Kidney (tissue), 14 donors: ENCODE data around the gene IGFBP2. TPM values are rescaled to one million over a fixed set of nuclear protein-coding genes. Genes with fewer than 3 reads are reported as not detected.

Experiments used
- DNase-seq, 5 donors: peaks; one replicate each; pipeline ENCODE4 v3.0.0-alpha.2; 2013 to 2020
- FAIRE-seq: peaks from 2 replicates; lab custom pipeline; 2012; peaks lifted over from hg19 to GRCh38; lab: Jason Lieb, UNC
- H3K27ac ChIP-seq, 2 donors: one replicate each; pipeline ENCODE4 v1.7.0; 2013; ENCODE audit warnings: low read depth in 2 of 2, low read length in 2 of 2, inconsistent platforms in 1 of 2
- H3K27me3 ChIP-seq: one replicate; pipeline ENCODE4 v1.7.1; 2013; ENCODE audit warnings: low read length, inconsistent platforms; ENCODE audit not compliant: control insufficient read depth, insufficient read depth
- H3K36me3 ChIP-seq, 3 donors: one replicate each; pipeline versions ENCODE4 v1.7.0 to v1.7.1; 2013; ENCODE audit warnings: low read length in 3 of 3, control low read depth in 1 of 3, inconsistent platforms in 1 of 3; ENCODE audit not compliant: insufficient read depth in 3 of 3, control insufficient read depth in 2 of 3
- H3K4me1 ChIP-seq, 3 donors: one replicate each; pipeline versions ENCODE4 v1.7.0 to v1.7.1; 2013; ENCODE audit warnings: low read length in 3 of 3, inconsistent platforms in 1 of 3, low read depth in 1 of 3; ENCODE audit not compliant: control insufficient read depth in 2 of 3, insufficient read depth in 2 of 3
- H3K4me3 ChIP-seq, 3 donors: one replicate each; pipeline versions ENCODE4 v1.7.0 to v1.8.1; 2013; ENCODE audit warnings: low read length in 3 of 3, control low read depth in 1 of 3, inconsistent platforms in 1 of 3
- H3K9ac ChIP-seq, 3 donors: one replicate each; pipeline versions ENCODE4 v1.7.0 to v1.7.1; 2013; ENCODE audit warnings: low read length in 3 of 3, control low read depth in 1 of 3, inconsistent platforms in 1 of 3
- H3K9me3 ChIP-seq, 3 donors: one replicate each; pipeline versions ENCODE4 v1.7.0 to v1.7.1; 2013; ENCODE audit warnings: low read length in 3 of 3, control low read depth in 1 of 3, inconsistent platforms in 1 of 3; ENCODE audit not compliant: control insufficient read depth in 2 of 3, insufficient read depth in 1 of 3
- intact Hi-C: fragments of 100-400 bp; cut with DNase I; formaldehyde crosslinking; loops from one replicate; pipeline ENCODE4 v1.11.1; 2022
- polyA plus RNA-seq: library from polyadenylated mRNA; stranded (reverse); fragments of 350-450 nt; fragmentation: Illumina TruSeq; extraction: RNeasy Lipid Tissue Mini Kit (QIAGEN cat#74804); gene quantifications from one replicate; pipeline ENCODE4 v1.2.3, GENCODE V29; 2014; ENCODE audit warnings: low read depth, low replicate concordance; ENCODE audit not compliant: insufficient read depth
- total RNA-seq: library from RNA; stranded (reverse); fragmentation: NEBNext Ultra II Directional; extraction: Animal tissue kit (Norgen Biotek cat#: 25700); gene quantifications from one replicate; pipeline ENCODE4 v1.2.1, GENCODE V29; 2021
- TF ChIP-seq, protein P1 (sequence below): IDR thresholded peaks from 3 replicates; pipeline ENCODE4 v1.5.1; 2012; ENCODE audit warnings: mild to moderate bottlenecking, moderate library complexity, borderline replicate concordance; ENCODE audit not compliant: insufficient read depth; ENCODE audit errors: extremely low read depth
- donor health status: control.
- donor health status: control.
- donor health status: control.
- donor health status: control.
- donor health status: control.
- donor health status: DM: yes; HTN: yes; CAD: no.
- donor health status: Normal renal cell carcinoma (clear cell type).

The IGFBP2 gene
- total and polyA plus RNA-seq, 2 donors from 2014 or later: 53.7 to 369 TPM

DNA sequence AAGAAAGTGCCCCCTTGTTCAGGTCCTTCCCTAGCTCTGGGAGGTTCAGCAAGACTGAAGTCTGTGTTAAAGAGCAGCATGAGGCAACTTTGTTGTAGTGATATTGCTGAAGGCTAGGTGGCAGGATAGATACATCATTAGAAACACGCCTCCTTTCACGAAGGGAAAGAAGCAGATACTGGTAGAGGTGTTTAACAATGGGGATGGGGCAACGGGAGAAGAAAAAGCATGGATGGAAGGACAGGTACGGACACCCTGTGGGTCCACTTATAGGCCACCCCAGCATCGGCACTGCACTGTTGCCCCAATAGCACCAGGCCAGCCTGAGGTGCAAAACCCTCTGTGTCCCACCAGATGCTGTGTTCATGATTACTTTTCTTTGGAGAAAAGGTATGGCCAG is 65.7 kb downstream of the IGFBP2 start:
- H3K4me1 ChIP-seq: peaks cover 12 to 25% (median 19%) of the 10 kb centered on the region in 3 donors
- peak; percentile 55 for FAIRE-seq
- intact Hi-C loops: loop anchor here (5.0 to 10.0 kb wide), 2 partner anchors 486 to 813 kb away; no protein-coding TSS in a partner anchor

DNA sequence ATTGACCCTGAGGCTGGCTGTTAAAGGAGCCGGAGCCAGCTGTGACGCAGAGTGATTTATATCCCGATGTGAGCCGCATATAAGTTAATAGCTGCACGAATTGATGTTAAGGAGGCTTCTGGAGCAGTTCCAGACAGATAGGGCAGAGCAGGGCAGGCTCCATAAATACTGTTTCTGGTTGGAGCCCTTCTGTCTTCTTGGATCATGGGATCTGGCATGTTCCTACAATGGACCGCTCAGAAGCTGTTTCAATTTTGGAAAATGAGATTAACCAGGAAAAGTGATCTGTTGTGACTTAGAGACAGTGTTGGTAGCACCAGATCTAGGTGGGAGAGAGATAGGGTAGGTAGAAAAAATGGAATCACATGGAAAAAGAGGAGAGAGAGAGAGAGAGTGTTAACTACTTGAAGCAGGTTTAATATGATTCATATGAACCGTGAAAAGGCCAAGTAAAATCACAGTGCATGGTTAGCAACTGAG is 66.9 kb downstream of the IGFBP2 start:
- peaks cover 12 to 21% (median 19%) of the 10 kb centered on the region in 3 donors for H3K4me1 ChIP-seq
- H3K9me3 ChIP-seq: no peaks in the 10 kb centered on the region
- TF ChIP-seq, protein P1, sequence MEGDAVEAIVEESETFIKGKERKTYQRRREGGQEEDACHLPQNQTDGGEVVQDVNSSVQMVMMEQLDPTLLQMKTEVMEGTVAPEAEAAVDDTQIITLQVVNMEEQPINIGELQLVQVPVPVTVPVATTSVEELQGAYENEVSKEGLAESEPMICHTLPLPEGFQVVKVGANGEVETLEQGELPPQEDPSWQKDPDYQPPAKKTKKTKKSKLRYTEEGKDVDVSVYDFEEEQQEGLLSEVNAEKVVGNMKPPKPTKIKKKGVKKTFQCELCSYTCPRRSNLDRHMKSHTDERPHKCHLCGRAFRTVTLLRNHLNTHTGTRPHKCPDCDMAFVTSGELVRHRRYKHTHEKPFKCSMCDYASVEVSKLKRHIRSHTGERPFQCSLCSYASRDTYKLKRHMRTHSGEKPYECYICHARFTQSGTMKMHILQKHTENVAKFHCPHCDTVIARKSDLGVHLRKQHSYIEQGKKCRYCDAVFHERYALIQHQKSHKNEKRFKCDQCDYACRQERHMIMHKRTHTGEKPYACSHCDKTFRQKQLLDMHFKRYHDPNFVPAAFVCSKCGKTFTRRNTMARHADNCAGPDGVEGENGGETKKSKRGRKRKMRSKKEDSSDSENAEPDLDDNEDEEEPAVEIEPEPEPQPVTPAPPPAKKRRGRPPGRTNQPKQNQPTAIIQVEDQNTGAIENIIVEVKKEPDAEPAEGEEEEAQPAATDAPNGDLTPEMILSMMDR: no peak
- intact Hi-C loops: no loop called here
- H3K36me3 ChIP-seq: no peaks in the 10 kb centered on the region
- H3K9ac ChIP-seq: no peak overlapping the region
- peak overlapping the region in 1 of 2 donors; percentile 9 for H3K27ac ChIP-seq
- no peaks in the 10 kb centered on the region for H3K27me3 ChIP-seq
- DNase-seq (peak in 4 of 5 donors; percentile 70 to 89 (median 82)), FAIRE-seq (no peak)
- no peak overlapping the region for H3K4me3 ChIP-seq

More for the DNA sequence above, 65.7 kb downstream of the IGFBP2 start:
- Histone ChIP-seq H3K9me3 (no peaks in the 10 kb centered on the region), H3K9ac (no peak overlapping the region), H3K27me3 (no peaks in the 10 kb centered on the region), H3K27ac (no peak overlapping the region), H3K36me3 (no peaks in the 10 kb centered on the region), H3K4me3 (no peak overlapping the region)
- TF ChIP-seq, protein P1: peak; percentile 74
- DNase-seq: peak in 3 of 5 donors; percentile 44 to 84 (median 80)

DNA sequence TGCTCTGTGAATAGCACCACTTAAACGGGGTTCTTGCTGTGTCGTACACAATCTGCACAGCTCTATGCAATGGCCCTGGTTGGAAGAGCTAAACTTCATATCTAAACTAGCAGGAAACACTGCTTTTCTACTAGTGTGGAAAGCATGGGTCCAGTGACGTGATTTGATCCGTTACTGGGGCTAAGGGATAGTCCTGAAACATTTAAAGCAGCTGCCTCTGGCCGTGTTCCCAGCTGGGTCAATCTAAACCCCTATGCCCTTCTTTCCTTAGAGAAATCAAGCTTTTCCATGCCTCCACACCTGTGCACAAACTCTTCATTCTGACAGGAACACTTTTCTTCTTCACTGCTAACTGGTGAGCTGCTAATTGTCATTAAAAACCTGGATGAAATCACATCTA is 67.6 kb downstream of the IGFBP2 start:
- TF ChIP-seq, protein P1: no peak
- FAIRE-seq: no peak
- H3K36me3 ChIP-seq: no peaks in the 10 kb centered on the region
- peaks cover 8 to 19% (median 17%) of the 10 kb centered on the region in 3 donors for H3K4me1 ChIP-seq
- H3K27me3 ChIP-seq: no peaks in the 10 kb centered on the region
- intact Hi-C loops: no loop called here
- no peak overlapping the region for H3K9ac ChIP-seq
- peak overlapping the region in 1 of 2 donors; percentile 9 for H3K27ac ChIP-seq
- DNase-seq: no peak
- H3K9me3 ChIP-seq: no peaks in the 10 kb centered on the region
- H3K4me3 ChIP-seq: no peak overlapping the region

DNA sequence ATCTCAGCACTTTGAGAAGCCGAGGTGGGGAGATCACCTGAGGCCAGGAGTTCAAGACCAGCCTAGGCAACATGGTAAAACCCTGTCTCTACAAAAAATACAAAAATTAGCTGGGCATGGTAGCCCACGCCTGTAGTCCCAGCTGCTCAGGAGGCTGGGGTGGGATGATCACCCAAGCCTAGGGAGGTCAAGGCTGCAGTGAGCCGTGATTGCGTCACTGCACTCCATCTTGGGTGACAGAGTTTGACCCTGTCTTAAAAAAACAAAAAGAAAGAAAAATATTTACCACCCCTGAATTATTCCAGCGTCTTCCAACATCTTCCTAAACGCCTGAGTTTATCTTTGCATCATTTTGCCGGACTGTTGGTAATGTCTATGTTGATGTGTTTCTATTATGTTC is 68.3 kb downstream of the IGFBP2 start:
- TF ChIP-seq, protein P1: no peak
- intact Hi-C loops: no loop called here
- Histone ChIP-seq H3K9ac (no peak overlapping the region), H3K27ac (no peak overlapping the region), H3K4me3 (no peak overlapping the region), H3K4me1 (peaks cover under 1 to 17% (median 17%) of the 10 kb centered on the region in 3 donors), H3K36me3 (no peaks in the 10 kb centered on the region), H3K9me3 (no peaks in the 10 kb centered on the region), H3K27me3 (no peaks in the 10 kb centered on the region)
- DNase-seq (no peak), FAIRE-seq (no peak)
